ENCODE measurements around the gene PLPPR1.

DNA sequence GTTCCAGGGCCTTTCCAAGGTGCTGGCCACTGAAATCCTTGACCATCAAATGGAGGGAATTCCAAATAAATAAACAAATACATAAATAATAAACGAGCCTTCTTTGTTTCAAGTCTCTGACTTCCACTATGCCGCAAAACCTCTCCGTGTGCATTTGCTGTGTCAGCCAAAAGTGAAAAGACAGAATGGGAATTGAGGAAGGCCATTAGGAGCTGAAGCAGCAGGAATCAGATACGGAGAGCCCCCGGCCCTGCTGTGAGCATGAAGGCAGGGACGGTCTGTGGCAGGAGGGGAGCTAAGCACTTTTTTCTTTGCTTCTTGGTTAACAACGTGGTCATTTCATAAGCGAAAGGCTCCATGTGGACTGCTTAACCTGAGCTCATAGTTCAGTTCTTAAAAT is 26.1 kb downstream of the PLPPR1 start:
- TF ChIP-seq CTCF (IDR thresholded peaks at IDR 0.05) (no peak), POLR2A (IDR thresholded peaks at IDR 0.05) (no peak)
